ENCODE results near the gene PRDM11.

PRDM11 gene

GRCh38 chr11:45158210-45158731, 11.8 kb downstream of the PRDM11 start:
- no peak for DNase-seq

GRCh38 chr11:45158891-45159605, 12.6 kb downstream of the PRDM11 start:
- DNase-seq: no peak

- no peak for DNase-seq
Measured at GRCh38 chr11:45159781-45160365, 13.4 kb downstream of the PRDM11 start.

GRCh38 chr11:45161252-45162063, 15.0 kb downstream of the PRDM11 start:
- no peak for DNase-seq

GRCh38 chr11:45162064-45162375, 15.6 kb downstream of the PRDM11 start:
- DNase-seq: no peak

GRCh38 chr11:45162916-45163879, 16.8 kb downstream of the PRDM11 start:
- no peak for DNase-seq

GRCh38 chr11:45163956-45164575, 17.6 kb downstream of the PRDM11 start:
- DNase-seq: no peak

GRCh38 chr11:45165386-45165785, 18.9 kb downstream of the PRDM11 start:
- DNase-seq: no peak

GRCh38 chr11:45165806-45166603, 19.6 kb downstream of the PRDM11 start:
- DNase-seq: no peak

- DNase-seq: no peak
Measured at GRCh38 chr11:45166604-45166897, 20.1 kb downstream of the PRDM11 start.

- no peak for DNase-seq
Measured at GRCh38 chr11:45167283-45167682, 20.8 kb downstream of the PRDM11 start.

GRCh38 chr11:45168366-45169130, 22.1 kb downstream of the PRDM11 start:
- no peak for DNase-seq

GRCh38 chr11:45169310-45170072, 23.1 kb downstream of the PRDM11 start:
- DNase-seq: no peak

GRCh38 chr11:45170484-45170883, 24.0 kb downstream of the PRDM11 start:
- DNase-seq: no peak

GRCh38 chr11:45171550-45171949, 25.1 kb downstream of the PRDM11 start:
- no peak for DNase-seq

- DNase-seq: no peak
Measured at GRCh38 chr11:45173064-45173463, 26.6 kb downstream of the PRDM11 start.

- DNase-seq: no peak
Measured at GRCh38 chr11:45174168-45174835, 27.9 kb downstream of the PRDM11 start.

GRCh38 chr11:45174963-45175362, 28.5 kb downstream of the PRDM11 start:
- DNase-seq: no peak

GRCh38 chr11:45176996-45177395, 30.6 kb downstream of the PRDM11 start:
- DNase-seq: no peak

All from SW 1271 (cell line).